Sigmoid colon (tissue), 4 donors: ENCODE results near the gene KRT7.

Experiments
- CTCF ChIP-seq, 4 experiments: fragments of 450-650 bp in 3 of 4; fragments of 200-600 bp in 1 of 4; IDR thresholded peaks; one replicate each; pipeline ENCODE4 v1.5.1; 2016 to 2019; ENCODE audit warnings: antibody characterized with exemption in 4 of 4, mild to moderate bottlenecking in 3 of 4, moderate library complexity in 2 of 4
- EP300 ChIP-seq, 4 donors: sonication (generic); formaldehyde crosslinking; IDR thresholded peaks; one replicate each; pipeline ENCODE4 v1.6.1; 2017; ENCODE audit warnings: antibody characterized with exemption in 4 of 4
- POLR2A ChIP-seq, 2 donors: fragments of 450-650 bp; IDR thresholded peaks; one replicate each; pipeline ENCODE4 v1.6.1; 2016; ENCODE audit warnings: antibody characterized with exemption in 2 of 2, mild to moderate bottlenecking in 2 of 2, moderate library complexity in 2 of 2
- POLR2AphosphoS5 ChIP-seq, 4 donors: sonication (generic); formaldehyde crosslinking; IDR thresholded peaks; one replicate each; pipeline ENCODE4 v1.6.1; 2017; ENCODE audit warnings: antibody characterized with exemption in 4 of 4

DNA sequence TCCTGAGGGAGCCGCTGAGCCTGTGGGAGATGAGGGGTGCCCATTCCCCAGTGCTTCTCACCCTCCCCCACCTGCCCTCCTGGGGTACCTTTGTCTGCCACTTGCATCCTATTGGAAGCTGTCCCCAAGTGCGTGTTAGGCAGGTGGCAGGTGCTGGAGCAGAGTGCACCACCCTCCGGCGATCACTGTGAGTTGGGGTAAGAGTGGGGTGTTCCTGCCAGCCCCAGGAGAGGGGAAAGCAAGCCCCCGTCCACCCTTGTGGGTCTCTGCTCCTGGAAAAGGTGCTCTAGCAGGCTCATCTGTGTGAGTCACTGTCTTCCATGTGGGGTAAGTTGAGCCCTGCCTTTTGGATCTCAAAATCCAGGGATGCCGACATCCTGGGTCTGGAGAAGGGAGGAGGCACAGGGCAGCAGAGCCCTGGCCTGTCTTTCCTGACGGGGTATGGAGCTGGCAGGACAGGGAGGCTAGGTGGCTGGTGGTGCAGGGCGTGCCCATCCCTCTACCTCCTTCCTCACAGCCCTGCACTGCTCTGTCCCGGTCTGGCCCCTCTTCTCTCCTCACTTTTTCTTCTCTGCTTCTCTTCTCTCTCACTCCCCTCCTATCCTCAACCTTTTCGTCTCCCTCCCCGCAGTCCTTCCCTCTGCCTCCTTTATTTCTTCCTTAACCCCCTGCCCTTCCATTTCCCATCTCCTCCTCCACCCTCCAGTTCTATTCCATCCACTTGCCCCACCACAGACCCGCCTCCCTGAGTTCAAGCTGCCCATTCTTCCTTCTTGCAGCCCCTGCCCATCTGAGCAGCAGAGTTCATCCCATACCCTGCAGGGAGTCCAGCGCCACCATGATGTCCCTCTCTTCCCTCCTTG, 20.1 kb upstream of the KRT7 start:
- no peak for TF ChIP-seq POLR2A (IDR thresholded peaks at IDR 0.05)
- TF ChIP-seq CTCF (IDR thresholded peaks at IDR 0.05), result no peak
- no peak for TF ChIP-seq EP300 (IDR thresholded peaks at IDR 0.05)
- no peak for TF ChIP-seq POLR2AphosphoS5 (IDR thresholded peaks at IDR 0.05)
